Measurements from ENCODE around the gene N4BP2.
"Not testable (repeated sequence)": the region's sequence is repeated elsewhere in the genome, so short reads cannot be mapped to it uniquely, and the experiment has no call there.

The N4BP2 gene

GRCh38 chr4:40093400-40093799 lies 36.8 kb downstream of the N4BP2 start:
- not testable (repeated sequence) for DNase-seq

- no peak for DNase-seq
Measured at GRCh38 chr4:40099010-40099409, 42.4 kb downstream of the N4BP2 start.

DNA sequence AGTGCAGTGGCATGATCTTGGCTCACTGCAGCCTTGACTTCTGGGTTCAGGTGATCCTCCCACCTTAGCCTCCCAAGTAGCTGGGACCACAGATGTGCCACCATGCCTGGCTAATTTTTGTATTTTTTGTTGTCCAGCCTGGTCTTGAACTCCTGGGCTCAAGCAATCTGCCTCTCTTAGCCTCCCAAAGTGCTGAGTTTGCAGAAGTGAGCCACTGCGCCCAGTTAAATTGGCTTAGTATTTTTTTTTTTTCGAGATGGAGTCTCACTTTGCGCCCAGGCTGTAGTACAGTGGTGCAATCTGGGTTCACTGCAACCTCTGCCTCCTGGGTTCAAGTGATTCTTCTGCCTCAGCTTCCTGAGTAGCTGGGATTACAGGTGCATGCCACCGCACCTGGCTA lies 50.5 kb downstream of the N4BP2 start:
- DNase-seq, result not testable (repeated sequence)

GRCh38 chr4:40112027-40112792 lies 55.6 kb downstream of the N4BP2 start:
- DNase-seq, result no peak

DNA sequence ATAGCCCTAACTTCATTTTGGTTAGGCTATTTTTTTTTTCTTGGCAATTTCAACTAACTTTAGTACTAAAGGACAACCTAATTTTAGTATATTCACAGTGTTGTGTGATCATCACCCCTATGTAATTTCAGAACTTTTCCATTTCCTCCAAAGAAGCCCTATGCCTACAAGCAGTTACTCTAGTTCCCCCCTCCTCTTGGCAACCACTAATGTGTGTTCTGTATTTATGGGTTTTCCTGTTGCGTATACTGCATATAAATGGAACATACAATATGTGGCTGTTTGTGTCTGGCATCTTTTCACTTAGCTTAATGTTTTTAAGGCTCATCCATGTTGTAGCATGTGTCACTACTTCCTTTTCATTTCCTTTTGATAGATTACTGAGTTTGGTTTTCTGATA lies 57.6 kb downstream of the N4BP2 start:
- no peak for DNase-seq

GRCh38 chr4:40118861-40119260 lies 62.2 kb downstream of the N4BP2 start:
- no peak for DNase-seq

DNA sequence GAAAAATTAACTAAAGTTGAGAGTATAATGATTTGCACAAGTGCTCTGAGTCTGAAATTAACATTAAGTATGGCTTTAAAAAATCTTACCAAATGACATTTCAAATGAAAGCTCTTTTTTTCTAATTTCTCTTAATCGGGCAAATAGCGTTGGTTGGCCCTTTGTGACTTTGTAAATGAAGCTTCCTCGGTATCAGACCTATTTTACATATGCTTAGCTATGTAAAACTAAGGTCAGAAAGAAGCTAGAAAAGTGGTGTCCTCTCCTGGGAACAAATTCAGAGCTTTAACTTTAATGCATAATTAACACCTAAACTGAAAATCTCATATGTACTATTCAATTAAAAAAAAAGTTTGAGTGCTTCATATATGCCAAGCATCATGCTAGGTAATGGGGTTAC lies 62.7 kb downstream of the N4BP2 start:
- no peak for DNase-seq

DNA sequence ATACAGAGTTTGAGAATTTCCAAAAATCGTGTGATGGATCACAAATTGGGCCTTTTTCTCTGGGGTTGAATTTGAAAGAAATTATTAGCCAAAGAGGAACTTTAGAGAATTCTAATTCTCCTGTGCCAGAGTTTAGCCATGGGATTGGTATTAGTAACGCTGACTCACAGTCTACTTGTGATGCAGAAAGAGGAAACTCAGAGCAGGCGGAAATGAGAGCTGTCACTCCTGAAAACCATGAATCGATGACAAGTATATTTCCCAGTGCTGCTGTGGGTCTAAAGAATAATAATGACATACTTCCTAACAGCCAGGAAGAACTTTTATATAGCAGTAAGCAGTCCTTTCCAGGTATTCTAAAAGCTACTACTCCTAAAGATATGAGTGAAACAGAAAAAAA lies 64.9 kb downstream of the N4BP2 start:
- DNase-seq, result peak in 1 of 2 donors; percentile 90

- no peak for DNase-seq
Measured at GRCh38 chr4:40122941-40123340, 66.3 kb downstream of the N4BP2 start.

DNA sequence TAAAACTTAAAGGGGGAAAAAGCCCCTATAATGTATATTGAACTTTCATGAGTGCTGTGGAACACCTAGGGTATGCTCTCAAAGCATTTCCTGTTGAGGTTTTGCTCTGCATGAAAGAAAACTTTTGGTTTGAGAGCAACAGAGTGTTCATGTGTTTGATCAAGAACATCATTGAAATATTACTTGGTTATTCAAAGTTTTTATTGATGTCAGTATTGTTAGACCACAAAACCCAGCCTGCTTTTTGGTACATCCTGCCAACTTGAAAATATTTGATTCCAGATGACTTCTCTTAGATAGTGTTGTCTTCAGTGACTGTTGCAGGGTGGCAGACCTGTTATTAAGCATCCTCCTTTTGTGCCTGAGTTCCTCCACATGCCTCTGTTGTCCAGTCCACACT lies 68.0 kb downstream of the N4BP2 start:
- no peak for DNase-seq

DNA sequence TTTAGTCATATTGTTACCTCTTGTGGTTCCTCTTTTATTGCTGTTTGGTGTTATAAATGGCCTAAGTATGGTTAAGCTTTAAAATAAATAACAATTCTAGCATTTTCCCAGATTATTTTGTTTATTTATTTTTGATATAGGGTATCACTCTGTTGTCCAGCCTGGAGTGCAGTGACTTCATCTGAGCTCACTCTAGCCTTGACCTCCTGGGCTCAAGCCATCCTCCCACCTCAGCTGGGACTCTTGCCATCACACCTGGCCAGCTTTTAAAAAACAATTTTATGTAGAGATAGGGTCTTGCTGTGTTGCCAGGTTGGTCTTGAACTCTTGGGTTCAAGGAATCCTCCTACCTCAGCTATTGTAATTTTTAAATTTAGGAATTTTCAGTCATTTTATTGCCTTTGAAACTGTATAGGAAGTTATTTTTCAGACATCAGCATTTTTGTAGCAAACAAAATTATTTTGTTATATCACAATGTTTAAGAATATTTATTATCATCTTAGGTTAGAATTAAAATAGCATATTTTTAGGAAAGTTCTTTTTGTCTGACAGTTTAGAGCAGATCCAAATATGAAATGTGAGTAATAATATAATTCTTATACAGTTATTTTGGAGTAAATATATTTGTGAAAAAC lies 73.9 kb downstream of the N4BP2 start:
- DNase-seq, result no peak

DNA sequence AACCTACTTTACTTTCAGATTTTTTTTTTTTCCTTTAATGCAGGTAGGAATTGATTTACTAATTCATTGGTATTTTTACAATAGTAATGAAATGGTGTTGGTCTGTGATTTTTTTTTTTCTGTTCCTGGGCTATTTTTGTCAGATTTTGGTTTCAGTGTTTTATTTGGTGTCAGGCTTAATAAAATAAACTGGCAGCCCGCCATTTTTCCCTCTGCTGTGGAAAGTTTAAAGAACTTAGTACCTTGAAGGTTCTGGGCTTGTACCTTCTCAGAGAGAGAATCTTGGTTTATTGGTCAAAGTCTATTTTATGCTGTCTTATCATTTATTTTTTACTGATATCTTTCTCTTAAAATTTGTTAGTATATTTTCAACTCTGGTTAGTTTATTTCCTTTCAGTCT lies 76.2 kb downstream of the N4BP2 start:
- no peak for DNase-seq

- DNase-seq, result no peak
Measured at GRCh38 chr4:40134206-40134917, 77.7 kb downstream of the N4BP2 start.

DNA sequence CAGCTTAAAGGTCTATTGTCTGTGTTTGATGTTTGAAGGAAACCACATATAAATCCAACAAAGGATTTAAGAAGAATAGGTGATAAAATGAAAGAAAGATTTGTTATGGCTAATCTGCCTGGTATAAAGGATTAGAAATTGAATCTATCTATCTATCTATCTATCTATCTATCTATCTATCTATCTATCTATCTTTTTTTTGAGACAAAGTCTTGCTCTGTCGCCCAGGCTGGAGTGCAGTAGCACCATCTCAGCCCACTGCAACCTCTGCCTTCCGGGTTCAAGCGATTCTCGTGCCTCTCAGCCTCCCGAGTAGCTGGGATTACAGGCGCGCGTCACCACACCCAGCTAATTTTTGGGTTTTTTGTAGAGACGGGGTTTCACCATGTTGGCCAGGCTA lies 79.6 kb downstream of the N4BP2 start:
- not testable (repeated sequence) for DNase-seq

DNA sequence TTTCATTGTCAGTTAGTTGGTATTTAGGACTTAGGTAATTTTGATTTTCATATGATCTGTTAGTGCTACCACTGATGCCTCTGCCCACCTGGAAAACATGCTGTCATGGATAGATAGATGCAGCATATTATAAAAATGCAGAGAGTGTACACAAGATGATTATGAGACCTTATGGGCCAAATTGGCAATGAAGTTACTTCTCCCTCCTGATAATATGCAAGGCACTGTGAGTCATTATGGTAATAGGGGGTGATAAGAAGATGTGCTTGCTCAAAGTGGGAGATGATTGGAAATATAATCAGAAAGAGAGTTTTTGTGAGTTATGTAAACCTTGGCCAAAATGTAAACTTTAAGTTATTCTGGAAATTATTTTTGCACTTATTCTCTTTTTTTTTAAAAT lies 83.5 kb downstream of the N4BP2 start:
- no peak for DNase-seq

GRCh38 chr4:40140597-40140996 lies 83.9 kb downstream of the N4BP2 start:
- not testable (repeated sequence) for DNase-seq

DNA sequence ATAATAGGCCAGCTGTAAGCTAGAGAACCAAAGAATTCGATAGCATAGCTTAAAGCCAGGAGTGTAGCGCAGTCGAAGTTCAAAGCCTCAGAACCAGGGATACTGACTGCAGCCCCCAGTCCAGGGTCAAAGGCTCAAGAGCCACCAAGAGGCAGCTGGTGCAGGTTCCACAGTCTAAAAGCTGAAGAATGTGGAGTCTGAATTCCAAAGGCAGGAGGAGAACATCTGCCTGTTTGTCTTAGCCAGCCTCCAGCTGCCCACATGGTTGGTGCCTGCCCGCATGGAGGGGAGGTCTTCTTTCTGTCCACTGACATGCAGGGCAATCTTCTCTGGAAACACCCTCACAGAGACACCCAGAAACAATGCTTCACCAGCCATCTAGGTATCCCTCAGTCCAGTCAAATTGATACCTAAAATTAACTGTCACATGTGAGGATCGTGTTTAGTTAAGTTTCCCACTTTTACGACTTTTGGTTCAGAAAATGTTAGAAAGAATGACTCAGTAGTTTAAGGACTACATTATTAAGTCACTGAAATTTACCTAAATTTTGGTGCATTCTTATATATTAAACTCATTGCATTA lies 87.4 kb downstream of the N4BP2 start:
- no peak for DNase-seq

- DNase-seq, result no peak
Measured at GRCh38 chr4:40144716-40145115, 88.1 kb downstream of the N4BP2 start.

GRCh38 chr4:40147490-40147889 lies 90.8 kb downstream of the N4BP2 start:
- not testable (repeated sequence) for DNase-seq

DNA sequence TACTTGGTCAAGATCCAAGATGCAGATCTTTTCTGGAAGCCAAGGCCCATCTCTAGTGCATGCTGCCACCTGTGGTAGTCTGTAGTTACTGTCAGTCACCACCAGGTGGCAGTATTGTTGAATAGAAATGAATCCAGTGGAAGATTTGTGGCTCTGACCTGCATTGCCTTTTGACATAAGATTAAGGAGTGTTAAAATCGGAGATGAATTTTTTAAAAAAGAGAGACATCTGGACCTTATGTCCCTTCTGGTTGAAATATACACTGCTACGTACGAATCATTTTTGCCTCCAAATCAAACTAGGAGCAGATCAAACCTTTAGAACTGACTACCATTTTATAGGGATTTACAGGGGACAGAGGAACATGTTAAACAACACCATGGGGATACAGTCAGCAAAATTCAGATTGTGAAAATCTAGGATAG lies 93.3 kb downstream of the N4BP2 start:
- DNase-seq, result peak in 1 of 2 donors; percentile 67

- no peak for DNase-seq
Measured at GRCh38 chr4:40150932-40151331, 94.3 kb downstream of the N4BP2 start.

- no peak for DNase-seq
Measured at GRCh38 chr4:40152637-40153036, 96.0 kb downstream of the N4BP2 start.

- DNase-seq, result no peak
Measured at GRCh38 chr4:40157436-40157835, 100.8 kb downstream of the N4BP2 start.

- no peak for DNase-seq
Measured at GRCh38 chr4:40160258-40160657, 103.6 kb downstream of the N4BP2 start.
